ENCODE measurements around the gene ARPC2.

ARPC2 gene

DNA sequence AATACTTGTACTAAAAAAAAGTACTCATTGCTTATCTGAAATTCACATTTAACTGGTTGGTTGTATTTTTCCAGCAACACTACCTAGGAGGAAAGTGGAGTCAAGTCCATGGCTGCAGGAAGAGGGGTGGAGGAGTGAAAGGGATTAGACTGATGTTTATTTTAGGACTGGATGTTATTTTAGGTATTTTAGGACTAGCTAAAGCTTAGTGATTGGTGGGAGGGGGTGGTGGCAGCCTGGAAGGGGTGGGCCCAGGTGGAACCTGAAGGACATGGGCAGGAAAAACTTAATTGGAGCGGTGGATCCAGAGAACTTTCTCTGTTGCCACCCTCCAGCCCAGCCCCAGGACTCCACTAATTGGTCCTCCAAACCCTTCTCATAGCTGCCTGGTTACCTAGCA is 79.2 kb downstream of the ARPC2 start:
- Histone ChIP-seq H3K4me3 (ENCODE audit: low read length, poor library complexity, severe bottlenecking) (no peak overlapping the region), H3F3A (ENCODE audit: low read depth) (no peaks in the 10 kb centered on the region), H3K9ac (ENCODE audit: low read depth, low read length, poor library complexity, severe bottlenecking) (no peak overlapping the region), H3K4me2 (ENCODE audit: low read depth, low read length, poor library complexity, severe bottlenecking) (no peak overlapping the region), H3K9me2 (replicated peaks; ENCODE audit: low read depth, low read length) (no peaks in the 10 kb centered on the region), H3K4me1 (ENCODE audit: insufficient read depth, low read length, poor library complexity, severe bottlenecking) (peaks cover 2% of the 10 kb centered on the region), H3K79me2 (ENCODE audit: insufficient read depth, low read length) (no peaks in the 10 kb centered on the region), H3K9me3 (ENCODE audit: insufficient read depth, low read depth, low read length) (no peaks in the 10 kb centered on the region), H3K27me3 (ENCODE audit: insufficient read depth, low read length, poor library complexity, severe bottlenecking) (no peaks in the 10 kb centered on the region), H4K20me1 (ENCODE audit: insufficient read depth, low read length, poor library complexity, severe bottlenecking) (no peaks in the 10 kb centered on the region), H2AFZ (ENCODE audit: low read length) (no peak overlapping the region), H3K36me3 (ENCODE audit: insufficient read depth, low read length) (no peaks in the 10 kb centered on the region)
- no peak for TF ChIP-seq EZH2phosphoT487 (IDR thresholded peaks at IDR 0.05; ENCODE audit: borderline replicate concordance)
- TF ChIP-seq, protein P1, sequence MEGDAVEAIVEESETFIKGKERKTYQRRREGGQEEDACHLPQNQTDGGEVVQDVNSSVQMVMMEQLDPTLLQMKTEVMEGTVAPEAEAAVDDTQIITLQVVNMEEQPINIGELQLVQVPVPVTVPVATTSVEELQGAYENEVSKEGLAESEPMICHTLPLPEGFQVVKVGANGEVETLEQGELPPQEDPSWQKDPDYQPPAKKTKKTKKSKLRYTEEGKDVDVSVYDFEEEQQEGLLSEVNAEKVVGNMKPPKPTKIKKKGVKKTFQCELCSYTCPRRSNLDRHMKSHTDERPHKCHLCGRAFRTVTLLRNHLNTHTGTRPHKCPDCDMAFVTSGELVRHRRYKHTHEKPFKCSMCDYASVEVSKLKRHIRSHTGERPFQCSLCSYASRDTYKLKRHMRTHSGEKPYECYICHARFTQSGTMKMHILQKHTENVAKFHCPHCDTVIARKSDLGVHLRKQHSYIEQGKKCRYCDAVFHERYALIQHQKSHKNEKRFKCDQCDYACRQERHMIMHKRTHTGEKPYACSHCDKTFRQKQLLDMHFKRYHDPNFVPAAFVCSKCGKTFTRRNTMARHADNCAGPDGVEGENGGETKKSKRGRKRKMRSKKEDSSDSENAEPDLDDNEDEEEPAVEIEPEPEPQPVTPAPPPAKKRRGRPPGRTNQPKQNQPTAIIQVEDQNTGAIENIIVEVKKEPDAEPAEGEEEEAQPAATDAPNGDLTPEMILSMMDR (conservative IDR thresholded peaks at IDR 0.05; ENCODE audit: low read length), result no peak

DNA sequence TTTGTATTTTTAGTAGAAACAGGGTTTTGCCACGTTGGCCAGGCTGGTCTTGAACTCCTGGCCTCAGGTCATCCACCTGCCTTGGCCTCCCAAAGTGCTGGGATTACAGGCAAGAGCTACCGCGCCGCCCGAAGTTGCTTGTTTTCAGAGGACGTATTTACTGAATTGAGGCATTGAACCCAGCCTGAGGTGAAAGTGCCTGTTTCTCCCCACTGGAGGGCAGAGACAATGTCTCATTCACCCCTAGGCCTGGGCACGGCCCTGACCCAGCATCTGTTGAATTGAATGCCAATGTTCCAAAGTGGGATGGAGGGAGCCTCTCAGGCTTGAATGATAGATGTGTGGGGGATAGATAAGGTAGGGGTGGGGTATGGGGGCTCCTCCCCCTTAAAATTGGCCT is 79.9 kb downstream of the ARPC2 start:
- TF ChIP-seq EZH2phosphoT487 (IDR thresholded peaks at IDR 0.05; ENCODE audit: borderline replicate concordance), result no peak
- TF ChIP-seq, protein P1 (conservative IDR thresholded peaks at IDR 0.05; ENCODE audit: low read length), result no peak
- Histone ChIP-seq H3K9me3 (ENCODE audit: insufficient read depth, low read depth, low read length) (no peaks in the 10 kb centered on the region), H3K4me3 (ENCODE audit: low read length, poor library complexity, severe bottlenecking) (no peak overlapping the region), H4K20me1 (ENCODE audit: insufficient read depth, low read length, poor library complexity, severe bottlenecking) (no peaks in the 10 kb centered on the region), H3K9ac (ENCODE audit: low read depth, low read length, poor library complexity, severe bottlenecking) (no peak overlapping the region), H3K9me2 (replicated peaks; ENCODE audit: low read depth, low read length) (no peaks in the 10 kb centered on the region), H3K4me1 (ENCODE audit: insufficient read depth, low read length, poor library complexity, severe bottlenecking) (peaks cover 2% of the 10 kb centered on the region), H2AFZ (ENCODE audit: low read length) (no peak overlapping the region), H3K27me3 (ENCODE audit: insufficient read depth, low read length, poor library complexity, severe bottlenecking) (no peaks in the 10 kb centered on the region), H3K36me3 (ENCODE audit: insufficient read depth, low read length) (no peaks in the 10 kb centered on the region), H3F3A (ENCODE audit: low read depth) (no peaks in the 10 kb centered on the region), H3K79me2 (ENCODE audit: insufficient read depth, low read length) (no peaks in the 10 kb centered on the region), H3K4me2 (ENCODE audit: low read depth, low read length, poor library complexity, severe bottlenecking) (no peak overlapping the region)

DNA sequence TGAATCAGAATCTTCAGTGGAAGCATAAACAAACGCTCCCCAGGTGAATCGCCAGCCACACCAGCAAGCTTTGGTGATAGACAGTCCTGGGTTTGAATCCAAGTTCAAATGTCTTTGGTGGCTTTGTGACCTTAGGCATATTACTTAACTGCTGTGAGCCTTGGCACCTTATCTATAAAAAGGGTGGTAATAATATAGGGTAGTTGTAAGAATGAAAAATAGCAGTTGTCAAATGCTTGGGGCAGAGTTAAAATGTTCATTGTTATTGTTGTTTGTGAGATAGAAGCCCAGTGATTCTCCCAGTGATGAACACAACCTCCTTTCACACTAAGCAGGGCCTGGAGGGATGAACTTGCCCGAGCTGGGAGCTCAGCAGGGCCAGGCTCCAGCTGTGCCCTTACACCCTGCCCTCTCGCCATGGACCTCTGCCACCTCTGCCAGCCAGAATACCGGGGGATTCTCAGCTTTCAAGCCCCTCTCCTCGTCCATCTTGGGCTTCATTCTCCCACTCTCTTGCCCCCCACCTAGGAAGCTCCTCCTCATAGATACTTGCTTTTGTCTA is 81.4 kb downstream of the ARPC2 start:
- Histone ChIP-seq H3K9me3 (ENCODE audit: insufficient read depth, low read depth, low read length) (no peaks in the 10 kb centered on the region), H2AFZ (ENCODE audit: low read length) (no peak overlapping the region), H3K4me1 (ENCODE audit: insufficient read depth, low read length, poor library complexity, severe bottlenecking) (peaks cover 2% of the 10 kb centered on the region), H3K27me3 (ENCODE audit: insufficient read depth, low read length, poor library complexity, severe bottlenecking) (no peaks in the 10 kb centered on the region), H3K9ac (ENCODE audit: low read depth, low read length, poor library complexity, severe bottlenecking) (no peak overlapping the region), H3K4me3 (ENCODE audit: low read length, poor library complexity, severe bottlenecking) (no peak overlapping the region), H4K20me1 (ENCODE audit: insufficient read depth, low read length, poor library complexity, severe bottlenecking) (no peaks in the 10 kb centered on the region), H3F3A (ENCODE audit: low read depth) (no peaks in the 10 kb centered on the region), H3K79me2 (ENCODE audit: insufficient read depth, low read length) (no peaks in the 10 kb centered on the region), H3K36me3 (ENCODE audit: insufficient read depth, low read length) (no peaks in the 10 kb centered on the region), H3K4me2 (ENCODE audit: low read depth, low read length, poor library complexity, severe bottlenecking) (no peak overlapping the region), H3K9me2 (replicated peaks; ENCODE audit: low read depth, low read length) (no peaks in the 10 kb centered on the region)
- TF ChIP-seq, protein P1 (conservative IDR thresholded peaks at IDR 0.05; ENCODE audit: low read length), result no peak
- TF ChIP-seq EZH2phosphoT487 (IDR thresholded peaks at IDR 0.05; ENCODE audit: borderline replicate concordance), result no peak
